Astrocyte (in vitro differentiated cells and primary cell): ENCODE results near the gene FRMD3. TPM values are rescaled to one million over a fixed set of nuclear protein-coding genes. Genes with fewer than 3 reads are reported as not detected.

Source experiments
- DNase-seq: peaks from one replicate; pipeline ENCODE4 v3.0.0-alpha.2; 2010; ENCODE audit warnings: low read depth
- FAIRE-seq: peaks from 2 replicates; lab custom pipeline; 2011; peaks lifted over from hg19 to GRCh38; lab: Jason Lieb, UNC
- H2AFZ ChIP-seq: 2 replicates; pipeline ENCODE4 v1.6.0; 2012; ENCODE audit warnings: low read depth, low read length, inconsistent platforms
- H3K27ac ChIP-seq: 2 replicates; pipeline ENCODE4 v1.5.1; 2011; ENCODE audit warnings: low read depth, low read length, inconsistent platforms
- H3K27me3 ChIP-seq: 2 replicates; pipeline ENCODE4 v1.6.0; 2011; ENCODE audit warnings: low read length, inconsistent platforms; ENCODE audit not compliant: insufficient read depth
- H3K36me3 ChIP-seq: 2 replicates; pipeline ENCODE4 v1.5.1; 2011; ENCODE audit warnings: low read length, inconsistent platforms; ENCODE audit not compliant: insufficient read depth
- H3K4me1 ChIP-seq: 2 replicates; pipeline ENCODE4 v1.5.1; 2011; ENCODE audit warnings: low read length, inconsistent platforms; ENCODE audit not compliant: insufficient read depth
- H3K4me2 ChIP-seq: 2 replicates; pipeline ENCODE4 v1.6.0; 2012; ENCODE audit warnings: low read length, inconsistent platforms
- H3K4me3 ChIP-seq: 2 replicates; pipeline ENCODE4 v1.5.1; 2011; ENCODE audit warnings: low read depth, mild to moderate bottlenecking, low read length, inconsistent platforms; ENCODE audit not compliant: insufficient read depth
- H3K79me2 ChIP-seq: 2 replicates; pipeline ENCODE4 v1.6.0; 2012; ENCODE audit warnings: mild to moderate bottlenecking, low read length, inconsistent platforms; ENCODE audit not compliant: insufficient read depth
- H3K9ac ChIP-seq: 2 replicates; pipeline ENCODE4 v1.6.0; 2012; ENCODE audit warnings: mild to moderate bottlenecking, low read length, inconsistent platforms
- H3K9me3 ChIP-seq: 2 replicates; pipeline ENCODE4 v1.5.1; 2012; ENCODE audit warnings: low read depth, mild to moderate bottlenecking, low read length, inconsistent platforms; ENCODE audit not compliant: insufficient read depth
- H4K20me1 ChIP-seq: 2 replicates; pipeline ENCODE4 v1.6.0; 2012; ENCODE audit warnings: low read length, inconsistent platforms; ENCODE audit not compliant: insufficient read depth
- H3K27ac Mint-ChIP-seq: one replicate; pipeline ENCODE4 v1.8.0; 2021; ENCODE audit warnings: mild to moderate bottlenecking, mixed read lengths; ENCODE audit not compliant: unreplicated experiment
- H3K27me3 Mint-ChIP-seq: one replicate; pipeline ENCODE4 v1.8.0; 2021; ENCODE audit warnings: low read depth, mixed read lengths; ENCODE audit not compliant: unreplicated experiment
- H3K36me3 Mint-ChIP-seq: one replicate; pipeline ENCODE4 v1.8.0; 2021; ENCODE audit warnings: low read depth, mixed read lengths; ENCODE audit not compliant: unreplicated experiment
- H3K4me1 Mint-ChIP-seq: one replicate; pipeline ENCODE4 v1.8.0; 2021; ENCODE audit warnings: low read depth, mixed read lengths; ENCODE audit not compliant: unreplicated experiment
- H3K4me3 Mint-ChIP-seq: one replicate; pipeline ENCODE4 v1.8.0; 2021; ENCODE audit warnings: mild to moderate bottlenecking, moderate library complexity, mixed read lengths; ENCODE audit not compliant: unreplicated experiment
- H3K9me3 Mint-ChIP-seq: one replicate; pipeline ENCODE4 v1.8.0; 2021; ENCODE audit warnings: mild to moderate bottlenecking, mixed read lengths; ENCODE audit not compliant: unreplicated experiment
- EZH2 ChIP-seq: IDR thresholded peaks from 2 replicates; pipeline ENCODE4 v1.6.1; 2012; ENCODE audit warnings: mild to moderate bottlenecking, low read length, inconsistent platforms; ENCODE audit not compliant: insufficient read depth
- total RNA-seq: library from RNA; stranded (reverse); gene quantifications from 2 replicates; pipeline ENCODE4 v1.2.1, GENCODE V29; 2021
- TF ChIP-seq, protein P1 (sequence below): IDR thresholded peaks from 2 replicates; pipeline ENCODE4 v1.5.1; 2011; ENCODE audit warnings: low read depth, mild to moderate bottlenecking, inconsistent platforms, low read length, moderate library complexity; ENCODE audit not compliant: insufficient read depth

The FRMD3 gene
- total RNA-seq, 1 donor from 2014 or later, result 0.39 TPM

DNA sequence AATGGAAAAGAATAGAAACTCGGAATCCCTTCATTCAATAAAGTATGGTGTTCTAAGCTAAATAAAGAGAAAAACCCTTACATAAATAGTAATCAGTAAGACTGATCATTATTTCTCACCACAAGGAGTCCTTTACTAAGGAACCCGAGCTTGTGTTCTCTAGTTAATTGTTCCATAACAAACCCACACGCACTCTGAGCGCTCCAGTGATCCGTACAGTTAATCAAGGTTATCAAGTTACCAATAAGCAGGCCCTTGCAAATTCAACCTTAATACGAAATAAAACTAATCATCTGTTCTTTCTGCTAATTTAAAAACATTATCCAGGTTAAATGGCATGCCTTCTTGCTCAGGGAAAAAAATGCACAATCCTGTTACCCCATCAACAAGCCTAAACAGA is 224.4 kb downstream of the FRMD3 start:
- Mint-ChIP-seq H3K27me3 (no peaks in the 10 kb centered on the region), H3K4me1 (no peaks in the 10 kb centered on the region), H3K27ac (no peak overlapping the region), H3K4me3 (no peak overlapping the region), H3K36me3 (no peaks in the 10 kb centered on the region), H3K9me3 (no peaks in the 10 kb centered on the region)
- Histone ChIP-seq H3K4me3 (no peak overlapping the region), H3K4me2 (no peak overlapping the region), H3K9ac (no peak overlapping the region), H2AFZ (no peak overlapping the region), H3K4me1 (no peaks in the 10 kb centered on the region), H4K20me1 (no peaks in the 10 kb centered on the region), H3K79me2 (no peaks in the 10 kb centered on the region), H3K9me3 (no peaks in the 10 kb centered on the region), H3K36me3 (no peaks in the 10 kb centered on the region), H3K27ac (no peak overlapping the region), H3K27me3 (no peaks in the 10 kb centered on the region)
- TF ChIP-seq EZH2, result no peak
- TF ChIP-seq, protein P1, sequence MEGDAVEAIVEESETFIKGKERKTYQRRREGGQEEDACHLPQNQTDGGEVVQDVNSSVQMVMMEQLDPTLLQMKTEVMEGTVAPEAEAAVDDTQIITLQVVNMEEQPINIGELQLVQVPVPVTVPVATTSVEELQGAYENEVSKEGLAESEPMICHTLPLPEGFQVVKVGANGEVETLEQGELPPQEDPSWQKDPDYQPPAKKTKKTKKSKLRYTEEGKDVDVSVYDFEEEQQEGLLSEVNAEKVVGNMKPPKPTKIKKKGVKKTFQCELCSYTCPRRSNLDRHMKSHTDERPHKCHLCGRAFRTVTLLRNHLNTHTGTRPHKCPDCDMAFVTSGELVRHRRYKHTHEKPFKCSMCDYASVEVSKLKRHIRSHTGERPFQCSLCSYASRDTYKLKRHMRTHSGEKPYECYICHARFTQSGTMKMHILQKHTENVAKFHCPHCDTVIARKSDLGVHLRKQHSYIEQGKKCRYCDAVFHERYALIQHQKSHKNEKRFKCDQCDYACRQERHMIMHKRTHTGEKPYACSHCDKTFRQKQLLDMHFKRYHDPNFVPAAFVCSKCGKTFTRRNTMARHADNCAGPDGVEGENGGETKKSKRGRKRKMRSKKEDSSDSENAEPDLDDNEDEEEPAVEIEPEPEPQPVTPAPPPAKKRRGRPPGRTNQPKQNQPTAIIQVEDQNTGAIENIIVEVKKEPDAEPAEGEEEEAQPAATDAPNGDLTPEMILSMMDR, result no peak
- FAIRE-seq (no peak), DNase-seq (no peak)

DNA sequence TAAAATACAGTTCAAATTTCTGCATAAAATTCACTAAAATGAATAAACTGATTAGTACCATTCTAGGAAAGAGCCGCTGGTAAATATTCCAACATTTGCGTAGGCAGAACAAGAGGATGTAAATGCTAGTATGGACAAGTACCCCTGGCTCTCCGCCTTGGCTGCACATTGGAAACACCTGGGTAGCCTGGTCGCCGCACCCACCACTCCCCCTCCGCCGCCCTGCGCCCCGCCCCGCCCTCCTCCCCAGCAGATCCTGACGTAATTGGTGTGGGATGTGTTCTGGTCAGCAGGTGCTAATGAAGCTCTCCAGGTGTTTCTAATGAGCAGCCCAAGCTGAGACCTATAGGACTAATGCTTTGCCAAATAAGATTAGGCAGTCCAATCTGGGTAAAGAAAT is 225.7 kb downstream of the FRMD3 start:
- Histone ChIP-seq H3K79me2 (no peaks in the 10 kb centered on the region), H3K4me2 (no peak overlapping the region), H3K27ac (no peak overlapping the region), H3K9me3 (no peaks in the 10 kb centered on the region), H4K20me1 (no peaks in the 10 kb centered on the region), H3K36me3 (no peaks in the 10 kb centered on the region), H3K9ac (no peak overlapping the region), H3K4me3 (no peak overlapping the region), H2AFZ (no peak overlapping the region), H3K4me1 (no peaks in the 10 kb centered on the region), H3K27me3 (no peaks in the 10 kb centered on the region)
- no peak overlapping the region for H3K4me3 Mint-ChIP-seq
- H3K27me3 Mint-ChIP-seq, result no peaks in the 10 kb centered on the region
- TF ChIP-seq, protein P1, result no peak
- no peak for TF ChIP-seq EZH2
- no peaks in the 10 kb centered on the region for H3K36me3 Mint-ChIP-seq
- H3K4me1 Mint-ChIP-seq, result no peaks in the 10 kb centered on the region
- H3K9me3 Mint-ChIP-seq, result peaks cover 3% of the 10 kb centered on the region
- no peak overlapping the region for H3K27ac Mint-ChIP-seq
- DNase-seq (no peak), FAIRE-seq (no peak)

DNA sequence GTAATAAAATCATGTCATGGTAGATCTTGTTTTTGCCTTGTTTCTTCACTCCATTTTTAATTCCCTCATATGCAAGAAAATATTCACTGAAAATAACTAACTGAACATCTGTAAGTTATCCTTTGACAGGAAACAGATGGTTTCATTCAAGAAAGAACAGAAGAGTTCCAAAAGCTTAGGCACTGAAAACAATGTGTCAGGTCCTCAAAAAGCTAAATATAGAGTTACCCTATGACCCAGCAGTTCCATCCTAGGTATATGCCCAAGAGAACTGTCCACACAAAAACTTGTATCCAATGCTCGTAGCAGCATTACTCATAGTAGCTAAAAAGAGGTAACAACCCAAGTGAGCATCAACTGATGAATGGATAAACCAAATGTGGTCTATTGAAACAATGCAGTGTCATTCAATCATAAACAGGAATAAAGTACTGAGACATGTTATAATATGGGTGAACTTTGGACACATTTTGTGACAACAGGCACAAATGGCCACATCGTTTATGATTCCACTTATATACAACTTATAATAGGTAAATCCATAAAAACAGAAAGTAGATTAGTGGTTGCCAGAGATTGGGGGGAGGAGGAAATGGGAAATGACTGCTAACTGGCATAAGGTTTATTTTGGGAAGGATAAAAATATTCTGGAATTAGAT is 231.0 kb downstream of the FRMD3 start:
- H3K9ac ChIP-seq, result no peak overlapping the region
- no peak overlapping the region for H3K4me3 Mint-ChIP-seq
- no peaks in the 10 kb centered on the region for H3K79me2 ChIP-seq
- H4K20me1 ChIP-seq, result no peaks in the 10 kb centered on the region
- peaks cover 3% of the 10 kb centered on the region for H3K9me3 Mint-ChIP-seq
- no peak overlapping the region for H3K4me3 ChIP-seq
- no peaks in the 10 kb centered on the region for H3K9me3 ChIP-seq
- H3K27me3 Mint-ChIP-seq, result peaks cover 13% of the 10 kb centered on the region
- no peaks in the 10 kb centered on the region for H3K36me3 ChIP-seq
- TF ChIP-seq, protein P1, result no peak
- no peak for TF ChIP-seq EZH2
- no peak overlapping the region for H3K27ac ChIP-seq
- no peaks in the 10 kb centered on the region for H3K27me3 ChIP-seq
- FAIRE-seq, result no peak
- no peak overlapping the region for H3K4me2 ChIP-seq
- H3K27ac Mint-ChIP-seq, result no peak overlapping the region
- no peak for DNase-seq
- H2AFZ ChIP-seq, result no peak overlapping the region
- H3K4me1 Mint-ChIP-seq, result no peaks in the 10 kb centered on the region
- no peaks in the 10 kb centered on the region for H3K36me3 Mint-ChIP-seq
- peaks cover 10% of the 10 kb centered on the region for H3K4me1 ChIP-seq
